Fibroblast of mammary gland (primary cell): ENCODE measurements around the gene TRA2B.

Experiments
- DNase-seq: peaks from one replicate; pipeline ENCODE4 v3.0.0-alpha.2; 2010; ENCODE audit warnings: low read depth
- H3K4me3 ChIP-seq: 2 replicates; pipeline ENCODE4 v1.5.1; 2011; ENCODE audit warnings: low read depth, mild to moderate bottlenecking, low read length, moderate library complexity; ENCODE audit not compliant: control insufficient read depth
- TF ChIP-seq, protein P1 (sequence below): conservative IDR thresholded peaks from 2 replicates; pipeline ENCODE4 v1.5.1; 2011; ENCODE audit warnings: low read depth, low read length, inconsistent platforms; ENCODE audit not compliant: control insufficient read depth, insufficient read depth

TRA2B gene

DNA sequence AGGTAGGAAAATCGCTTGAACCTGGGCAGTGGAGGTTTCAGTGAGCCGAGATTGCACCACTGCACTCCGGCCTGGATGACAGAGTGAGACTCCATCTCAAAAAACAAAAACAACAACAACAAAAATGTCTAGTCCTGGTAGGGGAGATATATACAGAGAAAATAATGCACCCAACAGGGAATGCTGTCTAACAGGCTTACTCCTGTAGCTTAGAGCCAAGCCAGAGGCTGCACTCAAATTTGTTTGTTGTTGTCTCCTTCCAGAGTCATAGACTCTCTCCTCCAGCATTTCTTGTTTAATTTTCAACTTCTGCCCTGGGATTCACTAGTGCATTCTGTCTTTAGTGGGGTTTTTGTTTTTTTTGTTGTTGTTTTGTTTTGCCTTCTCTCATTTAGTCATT, 4.6 kb upstream of the TRA2B start:
- no peak for DNase-seq
- TF ChIP-seq, protein P1, sequence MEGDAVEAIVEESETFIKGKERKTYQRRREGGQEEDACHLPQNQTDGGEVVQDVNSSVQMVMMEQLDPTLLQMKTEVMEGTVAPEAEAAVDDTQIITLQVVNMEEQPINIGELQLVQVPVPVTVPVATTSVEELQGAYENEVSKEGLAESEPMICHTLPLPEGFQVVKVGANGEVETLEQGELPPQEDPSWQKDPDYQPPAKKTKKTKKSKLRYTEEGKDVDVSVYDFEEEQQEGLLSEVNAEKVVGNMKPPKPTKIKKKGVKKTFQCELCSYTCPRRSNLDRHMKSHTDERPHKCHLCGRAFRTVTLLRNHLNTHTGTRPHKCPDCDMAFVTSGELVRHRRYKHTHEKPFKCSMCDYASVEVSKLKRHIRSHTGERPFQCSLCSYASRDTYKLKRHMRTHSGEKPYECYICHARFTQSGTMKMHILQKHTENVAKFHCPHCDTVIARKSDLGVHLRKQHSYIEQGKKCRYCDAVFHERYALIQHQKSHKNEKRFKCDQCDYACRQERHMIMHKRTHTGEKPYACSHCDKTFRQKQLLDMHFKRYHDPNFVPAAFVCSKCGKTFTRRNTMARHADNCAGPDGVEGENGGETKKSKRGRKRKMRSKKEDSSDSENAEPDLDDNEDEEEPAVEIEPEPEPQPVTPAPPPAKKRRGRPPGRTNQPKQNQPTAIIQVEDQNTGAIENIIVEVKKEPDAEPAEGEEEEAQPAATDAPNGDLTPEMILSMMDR = no peak
- H3K4me3 ChIP-seq = no peak overlapping the region

DNA sequence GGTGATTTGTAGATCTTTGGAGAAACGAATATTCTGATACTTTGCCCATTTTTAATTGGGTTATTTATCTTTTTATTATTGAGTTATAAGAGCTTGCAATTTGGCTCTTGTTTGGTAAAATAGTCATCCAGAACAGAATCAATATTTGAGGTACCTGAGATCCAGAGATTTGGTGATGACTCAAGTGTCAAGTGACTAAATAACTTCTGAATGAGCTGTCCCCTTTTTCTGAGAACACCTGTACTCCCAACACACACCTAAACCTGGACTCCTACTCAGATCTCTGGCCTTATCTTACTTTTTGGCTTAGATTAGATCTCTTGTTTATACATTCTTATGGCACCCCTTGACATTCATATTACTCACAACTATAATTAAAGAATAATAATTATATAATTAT, 3.1 kb upstream of the TRA2B start:
- no peak overlapping the region for H3K4me3 ChIP-seq

DNA sequence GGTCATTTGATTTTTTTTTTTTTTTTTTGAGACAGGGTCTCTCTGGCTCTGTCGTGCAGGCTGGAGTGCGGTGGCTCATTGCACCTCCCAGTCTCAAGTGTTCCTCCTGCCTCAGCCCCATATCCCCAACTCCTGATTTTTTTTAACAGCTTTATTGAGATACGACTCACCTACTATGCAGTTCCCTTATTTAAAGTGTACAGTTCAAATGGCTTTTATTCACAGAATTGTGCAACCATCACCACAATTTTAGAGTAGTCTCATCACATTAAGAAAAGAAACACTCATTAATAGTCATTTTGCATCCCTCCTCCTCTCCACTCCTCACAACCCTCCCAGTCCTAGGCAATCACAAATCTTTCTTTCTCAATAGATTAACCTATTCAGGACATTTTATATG, 1.9 kb upstream of the TRA2B start:
- no peak overlapping the region for H3K4me3 ChIP-seq
- DNase-seq = peak; percentile 49
- TF ChIP-seq, protein P1 = no peak

More for the DNA sequence above, 3.1 kb upstream of the TRA2B start:
- TF ChIP-seq, protein P1 = no peak
- DNase-seq = no peak

DNA sequence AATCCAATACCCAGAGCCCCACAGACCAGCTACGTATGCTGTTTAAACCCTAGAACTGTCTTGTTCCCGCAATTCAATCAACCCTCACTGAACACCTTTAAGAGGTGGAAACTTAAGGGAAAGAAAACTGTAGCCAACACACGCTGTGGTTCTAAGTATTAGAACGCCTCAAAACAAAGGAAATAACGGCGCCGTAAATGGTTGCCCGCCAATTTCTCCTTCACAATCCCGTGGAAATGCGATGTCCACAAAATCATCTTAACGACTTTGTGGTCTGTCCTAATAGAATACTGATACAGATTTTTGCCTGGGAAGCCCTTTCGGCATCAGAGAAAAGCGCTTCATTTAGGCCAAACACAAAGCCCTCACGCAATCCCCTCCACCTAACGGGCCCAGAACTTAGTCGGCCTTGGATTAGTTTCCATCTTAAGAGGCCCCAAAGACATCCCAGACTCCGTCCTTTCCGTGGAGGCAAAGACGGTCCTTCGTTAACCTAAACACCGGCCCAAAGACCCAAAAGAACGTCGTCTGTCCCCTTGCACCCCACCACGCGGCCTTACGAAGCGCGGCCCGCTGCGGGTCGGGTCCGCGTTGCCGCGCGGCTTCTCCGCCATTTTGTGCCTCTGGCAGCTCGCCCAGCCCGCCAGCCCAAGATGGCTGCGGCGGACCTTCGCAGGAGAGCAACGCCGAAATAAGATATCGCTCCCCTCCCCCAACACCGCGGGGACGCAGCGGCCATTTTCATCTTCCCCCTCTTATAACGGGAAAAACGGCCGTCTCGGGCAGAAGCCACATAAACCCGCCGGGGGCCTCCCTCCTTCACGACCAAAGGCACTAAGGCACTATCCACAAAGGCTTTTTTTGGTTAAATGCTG, 763 bp downstream of the TRA2B start:
- peak; percentile 83 for DNase-seq
- TF ChIP-seq, protein P1 = no peak
- H3K4me3 ChIP-seq = peak overlapping the region; percentile 100

DNA sequence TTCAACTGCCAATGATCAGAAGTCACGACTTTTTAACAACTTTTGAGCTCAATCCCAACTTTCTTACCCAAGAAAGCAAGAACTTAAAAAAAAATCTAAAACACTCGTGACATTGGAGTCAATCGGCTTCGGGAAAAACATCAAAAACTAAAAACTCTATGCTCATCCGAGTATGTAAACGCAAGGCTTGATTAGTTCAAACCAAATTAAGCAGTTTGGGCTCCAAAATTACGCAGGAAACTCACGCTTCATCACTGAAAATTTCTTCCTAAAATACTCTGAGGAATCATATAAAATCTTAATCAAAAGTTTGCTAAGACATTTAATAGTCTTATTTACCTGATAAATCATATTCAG, 1.6 kb downstream of the TRA2B start:
- H3K4me3 ChIP-seq = peak overlapping the region; percentile 100
- no peak for DNase-seq
- TF ChIP-seq, protein P1 = no peak

DNA sequence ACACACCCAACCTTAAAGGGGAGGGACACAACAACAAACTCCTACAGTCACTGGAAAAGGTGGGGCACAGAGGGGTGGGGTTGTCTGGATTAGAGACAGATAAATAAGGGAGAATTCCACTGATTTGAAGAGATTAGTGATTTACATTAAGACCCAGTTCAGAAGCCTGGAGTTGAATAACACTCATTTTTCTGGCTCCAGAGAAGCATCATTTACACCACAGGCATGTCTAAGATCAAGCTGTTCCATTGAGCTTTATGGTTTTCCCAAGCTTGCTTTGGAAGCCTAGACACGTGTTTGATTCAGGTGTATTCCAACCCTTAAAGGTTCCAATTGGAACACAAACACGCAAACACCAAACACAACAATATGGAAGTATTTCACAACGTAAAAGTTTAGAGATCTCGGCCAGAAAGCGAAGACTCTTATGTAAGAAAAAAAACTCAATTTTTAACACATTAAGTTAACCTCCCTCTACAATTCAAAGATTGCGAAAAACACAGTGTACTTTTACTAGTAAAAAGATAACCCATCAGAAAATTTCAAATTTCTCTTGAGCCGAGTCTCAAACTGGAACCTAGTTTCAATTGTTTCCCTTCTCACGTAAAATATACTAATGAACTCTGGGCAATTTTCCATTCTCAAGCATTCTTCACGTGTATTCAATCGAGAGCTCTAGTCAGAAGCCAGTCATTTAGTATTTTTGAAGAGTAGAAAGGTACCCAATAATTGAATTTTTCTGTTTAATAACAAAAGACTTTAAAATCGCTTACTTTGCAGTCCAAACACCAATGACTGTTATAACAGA, 2.1 kb downstream of the TRA2B start:
- TF ChIP-seq, protein P1 = no peak
- DNase-seq = no peak
- peak overlapping the region; percentile 100 for H3K4me3 ChIP-seq
